IPS-NIHi11 (cell line): ENCODE results near the gene FFAR4.
"Not testable (repeated sequence)": the region's sequence is repeated elsewhere in the genome, so short reads cannot be mapped to it uniquely, and the experiment has no call there.

ENCODE experiments used
- DNase-seq: peaks from one replicate; pipeline ENCODE4 v3.0.0; 2012; ENCODE audit warnings: mixed read lengths, low spot score

FFAR4 gene

GRCh38 chr10:93566435-93567276 is at the start of gene FFAR4:
Gene FFAR4, plus strand, starts transcription at chr10:93566665. Its CDS starts 56 bp downstream, at chr10:93566721.
- peak; percentile 81 for DNase-seq

DNA sequence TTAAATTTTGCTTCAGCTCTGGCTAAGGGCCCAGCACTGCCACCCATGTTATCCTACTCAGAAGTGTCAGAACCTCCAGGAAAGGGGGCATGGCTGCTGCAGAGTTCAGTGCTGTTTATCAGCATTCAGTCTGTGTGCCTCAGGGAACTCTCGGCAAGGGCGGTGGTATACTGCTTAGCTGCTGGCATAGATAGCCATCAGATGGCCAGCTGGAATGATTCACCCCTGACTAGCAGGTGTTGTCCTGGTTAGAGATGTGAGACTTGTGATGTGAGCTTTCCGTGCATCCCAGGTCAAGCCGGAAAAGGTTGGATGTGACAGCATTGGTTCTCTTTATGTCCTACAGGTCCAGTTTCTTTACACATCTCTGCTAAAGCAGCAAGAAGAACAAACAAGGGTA is 47.9 kb upstream of the FFAR4 start:
- no peak for DNase-seq

GRCh38 chr10:93535293-93535692 is 31.2 kb upstream of the FFAR4 start:
- DNase-seq, result no peak

GRCh38 chr10:93540871-93541270 is 25.6 kb upstream of the FFAR4 start:
- DNase-seq, result not testable (repeated sequence)

DNA sequence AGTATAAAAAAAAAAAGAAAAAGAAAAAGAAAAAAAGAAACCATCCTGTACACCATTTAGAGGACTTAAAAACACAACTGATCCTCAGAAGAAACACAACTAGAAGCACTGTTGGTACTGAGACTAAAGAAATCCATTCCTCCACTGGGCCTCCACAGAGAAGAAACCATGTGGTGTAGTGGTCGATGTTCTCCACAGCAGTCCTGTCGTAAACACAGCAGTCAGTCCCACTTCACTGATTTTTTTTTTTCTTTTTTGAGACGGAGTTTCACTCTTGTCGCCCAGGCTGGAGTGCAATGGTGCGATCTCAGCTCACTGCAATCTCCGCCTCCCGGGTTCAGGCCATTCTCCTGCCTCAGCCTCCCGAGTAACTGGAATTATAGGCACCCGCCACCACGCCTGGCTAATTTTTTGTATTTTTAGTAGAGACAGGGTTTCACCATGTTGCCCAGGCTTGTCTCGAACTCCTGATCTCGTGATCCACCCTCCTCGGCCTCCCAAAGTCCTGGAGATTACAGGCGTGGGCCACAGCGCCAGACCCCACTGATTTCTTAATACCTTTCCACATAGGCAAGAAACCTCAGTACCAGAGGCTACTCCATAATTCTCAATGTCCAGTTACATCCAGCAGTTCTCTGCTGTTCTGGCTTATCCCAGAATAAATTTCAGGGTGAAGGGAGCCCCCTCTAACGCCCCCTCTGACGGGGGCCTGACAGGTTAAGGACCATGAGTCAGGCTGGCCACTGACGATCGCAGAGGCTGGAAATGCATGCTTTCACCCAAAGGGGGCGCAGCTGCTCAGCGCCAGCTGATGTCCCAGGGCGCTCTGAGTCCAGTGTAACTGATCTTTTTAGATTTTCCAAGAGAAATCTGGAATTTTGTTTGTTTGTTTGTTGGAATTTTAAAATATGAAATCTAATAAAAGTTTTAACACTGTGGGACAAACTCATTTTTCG is 24.8 kb upstream of the FFAR4 start:
- DNase-seq, result peak; percentile 70

- DNase-seq, result peak; percentile 35
These were observed 24.1 kb upstream of the FFAR4 start for GRCh38 chr10:93542358-93542791.

GRCh38 chr10:93546995-93547394 is 19.5 kb upstream of the FFAR4 start:
- not testable (repeated sequence) for DNase-seq

DNA sequence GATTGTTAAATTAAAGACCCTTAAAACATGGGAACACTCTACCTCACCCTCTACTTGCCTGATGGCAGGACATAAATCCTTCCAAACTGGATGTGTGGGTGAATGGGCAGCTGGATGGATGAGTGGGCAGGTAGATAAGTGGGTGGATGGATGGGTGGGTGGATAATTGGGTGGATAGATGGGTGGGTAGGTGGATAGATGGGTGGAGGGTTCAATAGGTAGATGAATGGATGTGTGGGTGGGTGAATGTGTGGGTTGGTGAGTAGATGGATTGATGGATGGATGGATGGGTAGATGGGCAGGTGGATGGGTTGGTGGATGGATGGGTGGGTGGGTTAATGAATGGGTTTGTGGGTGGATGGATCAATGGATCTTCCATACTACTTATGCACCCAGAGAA is 18.9 kb upstream of the FFAR4 start:
- no peak for DNase-seq

GRCh38 chr10:93548376-93549071 is 17.9 kb upstream of the FFAR4 start:
- no peak for DNase-seq

DNA sequence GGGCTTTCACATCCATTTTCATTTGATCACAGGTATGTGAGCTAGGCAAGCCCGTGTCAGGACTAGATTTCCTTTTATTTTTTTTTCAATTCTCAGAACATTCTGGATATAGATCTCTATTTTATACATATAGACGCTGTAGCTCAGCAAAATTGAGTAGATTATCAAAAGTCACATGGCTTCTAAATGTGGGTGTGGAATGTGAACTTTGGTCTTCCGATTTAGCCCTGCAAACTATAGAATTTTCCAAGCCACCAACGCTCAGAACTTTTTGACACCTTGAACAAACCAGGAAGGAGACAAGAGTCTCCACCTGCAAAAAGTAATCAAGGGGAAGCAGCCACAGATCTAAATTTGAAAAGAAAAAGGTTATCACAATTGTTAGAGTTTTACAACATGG is 15.9 kb upstream of the FFAR4 start:
- DNase-seq, result no peak

- no peak for DNase-seq
These were observed 13.7 kb upstream of the FFAR4 start for GRCh38 chr10:93552780-93553179.

GRCh38 chr10:93553482-93554315 is 12.8 kb upstream of the FFAR4 start:
- DNase-seq, result no peak

DNA sequence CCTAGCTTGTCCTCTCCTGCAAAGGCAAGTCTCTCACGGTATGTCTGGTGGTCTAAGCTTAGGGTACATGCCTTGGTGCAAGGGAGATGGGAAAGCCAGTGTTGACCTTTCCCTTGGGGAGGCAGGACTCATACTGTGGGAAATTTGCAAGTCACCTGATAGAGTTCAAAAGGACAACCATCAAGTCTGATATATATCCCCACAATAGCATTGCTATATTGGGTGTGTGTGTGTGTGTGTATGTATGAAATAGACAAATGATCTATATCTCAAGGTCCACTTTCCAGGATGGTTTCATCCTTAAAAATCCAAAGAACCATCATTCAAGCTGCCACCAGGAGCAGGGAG is 12.2 kb upstream of the FFAR4 start:
- no peak for DNase-seq

GRCh38 chr10:93554760-93555432 is 11.6 kb upstream of the FFAR4 start:
- DNase-seq, result peak; percentile 89

GRCh38 chr10:93559490-93559889 is 7.0 kb upstream of the FFAR4 start:
- DNase-seq, result no peak

- DNase-seq, result no peak
These were observed 5.9 kb upstream of the FFAR4 start for GRCh38 chr10:93560541-93560940.

DNA sequence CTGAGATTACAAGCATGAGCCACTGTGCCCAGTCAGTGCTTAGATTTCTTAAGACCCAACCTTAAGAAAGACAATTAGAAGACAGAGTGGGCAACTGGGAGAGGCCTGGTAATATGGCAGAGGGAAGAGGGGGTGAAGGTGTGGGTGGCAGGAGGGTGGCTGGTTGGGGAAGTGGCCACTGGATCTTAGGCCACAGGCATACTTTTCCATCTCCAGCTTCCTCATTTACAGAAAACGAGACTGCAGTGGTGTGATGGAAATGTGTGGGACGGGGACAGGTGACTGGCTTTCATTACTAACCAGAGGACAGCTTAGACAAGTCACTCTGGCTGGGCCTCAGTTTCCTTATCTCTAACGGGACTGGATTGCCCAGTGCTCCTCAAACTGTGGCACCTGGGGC is 1.0 kb upstream of the FFAR4 start:
- DNase-seq, result no peak

DNA sequence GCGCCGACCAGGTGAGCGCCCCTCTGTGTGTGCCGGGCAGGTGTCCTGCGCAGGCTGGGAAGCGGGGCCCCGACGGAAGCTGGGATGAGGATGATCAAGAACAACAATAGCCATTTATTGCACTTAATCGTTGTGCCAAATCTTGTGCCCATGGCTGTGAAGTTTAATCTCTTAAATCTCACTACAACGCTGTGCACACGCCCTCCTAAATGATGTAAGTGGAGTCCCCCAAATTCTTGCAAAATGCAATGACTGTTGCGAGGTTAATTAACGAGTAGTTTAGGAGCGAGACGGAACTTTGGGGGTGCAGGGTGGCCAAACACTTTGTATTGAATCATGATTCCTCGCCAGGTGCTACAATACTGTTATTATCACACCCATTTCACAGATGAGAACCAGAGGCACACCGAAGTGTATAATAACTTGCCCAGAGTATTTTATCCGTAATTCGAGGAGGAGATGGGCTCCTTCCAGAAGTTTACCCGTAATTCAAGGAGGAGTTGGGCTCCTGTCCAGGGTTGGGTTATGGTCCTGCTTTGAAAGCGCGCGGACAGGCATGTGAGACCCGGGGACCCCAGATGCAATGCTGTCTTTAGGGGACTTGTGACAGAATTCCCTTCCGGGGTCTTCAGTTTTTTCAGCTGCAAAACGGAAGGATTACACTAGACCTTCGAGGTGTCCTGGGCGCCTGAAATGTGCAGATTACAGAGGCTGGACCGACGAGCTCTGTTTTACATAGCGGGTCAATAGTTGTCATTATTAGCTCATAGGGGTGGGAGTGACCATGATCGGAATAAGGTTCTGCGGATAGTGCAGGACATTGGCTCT is 1.0 kb downstream of the FFAR4 start:
- DNase-seq, result no peak

- DNase-seq, result no peak
These were observed 1.6 kb downstream of the FFAR4 start for GRCh38 chr10:93568105-93568390.

DNA sequence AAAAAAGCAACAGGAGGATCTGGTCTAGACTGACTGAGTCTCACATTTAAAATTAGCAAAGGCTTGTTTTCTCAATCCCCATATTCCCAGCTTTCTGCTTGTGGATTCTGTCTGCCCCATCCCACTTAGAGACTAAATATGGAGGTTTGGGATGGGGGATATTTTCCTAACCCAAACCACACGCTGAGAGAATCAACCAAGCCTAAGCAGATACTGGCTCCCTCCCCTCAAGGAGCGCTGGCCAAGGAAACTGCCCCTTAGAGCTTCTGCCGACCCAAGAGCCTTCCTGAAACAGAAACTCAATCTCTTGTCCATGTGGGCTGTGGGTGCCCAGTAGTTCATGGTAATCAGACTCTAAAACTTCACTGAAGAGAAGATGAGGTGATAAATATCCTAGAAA is 3.9 kb downstream of the FFAR4 start:
- no peak for DNase-seq
